ENCODE data around the gene PDCD2. TPM values are rescaled to one million over a fixed set of nuclear protein-coding genes. Genes with fewer than 3 reads are reported as not detected.

The PDCD2 gene
- total and polyA plus RNA-seq, 9 of the 15 experiments (the other 6 are each of a cell fraction or from before 2014, with no cell fraction given), result 67.3 to 430 (median 318) TPM

- TF ChIP-seq CBX2 (IDR thresholded peaks at IDR 0.05; ENCODE audit: insufficient read depth, low read length, poor library complexity, severe bottlenecking) (no peak), SPI1 (IDR thresholded peaks at IDR 0.05; ENCODE audit: borderline replicate concordance, low read depth, low read length) (peak; percentile 33; the same call in 1 of the 2 replicates), ZNF239 (CRISPR knock-in tag; IDR thresholded peaks at IDR 0.05) (no peak), NFXL1 (CRISPR knock-in tag; IDR thresholded peaks at IDR 0.05) (no peak), EGR1 (conservative IDR thresholded peaks at IDR 0.05) (no peak), KAT7 (CRISPR knock-in tag; IDR thresholded peaks at IDR 0.05; ENCODE audit: borderline replicate concordance) (no peak; the same call in 1 of the 2 replicates), SIRT6 (IDR thresholded peaks at IDR 0.05; ENCODE audit: low read depth, low read length) (no peak), TCF3 (CRISPR knock-in tag; IDR thresholded peaks at IDR 0.05) (no peak; the same call in 1 of the 2 replicates), ZFX (CRISPR knock-in tag; IDR thresholded peaks at IDR 0.05) (peak; percentile 77), POLR3G (IDR thresholded peaks at IDR 0.05; ENCODE audit: extremely low read depth, insufficient read length, insufficient replicate concordance) (no peak), ILF3 (IDR thresholded peaks at IDR 0.05; ENCODE audit: borderline replicate concordance) (no peak), TEAD4 (IDR thresholded peaks at IDR 0.05; ENCODE audit: low read length) (no peak), TEAD4 (CRISPR knock-in tag; IDR thresholded peaks at IDR 0.05; ENCODE audit: borderline replicate concordance) (no peak), SRF (CRISPR knock-in tag; IDR thresholded peaks at IDR 0.05) (no peak), ZNF785 (CRISPR knock-in tag; IDR thresholded peaks at IDR 0.05) (no peak), ZBED1 (IDR thresholded peaks at IDR 0.05) (no peak), DLX4 (CRISPR knock-in tag; IDR thresholded peaks at IDR 0.05) (no peak), YY1 (IDR thresholded peaks at IDR 0.05; ENCODE audit: borderline replicate concordance in 1 of 3, control insufficient read depth in 1 of 3, extremely low read depth in 1 of 3, insufficient read depth in 3 of 3, insufficient read length in 1 of 3, insufficient replicate concordance in 2 of 3, low read depth in 1 of 3, low read length in 2 of 3) (peak; percentile 67 to 95 (median 90)), ZNF165 (CRISPR knock-in tag; IDR thresholded peaks at IDR 0.05; ENCODE audit: borderline replicate concordance) (no peak), EZH2 (IDR thresholded peaks at IDR 0.05; ENCODE audit: borderline replicate concordance, low read depth, low read length) (no peak), ZNF584 (CRISPR knock-in tag; IDR thresholded peaks at IDR 0.05; ENCODE audit: low read depth) (no peak), MEF2A (IDR thresholded peaks at IDR 0.05; ENCODE audit: control insufficient read depth, low read depth, low read length) (no peak)
- TF ChIP-seq, protein P1, sequence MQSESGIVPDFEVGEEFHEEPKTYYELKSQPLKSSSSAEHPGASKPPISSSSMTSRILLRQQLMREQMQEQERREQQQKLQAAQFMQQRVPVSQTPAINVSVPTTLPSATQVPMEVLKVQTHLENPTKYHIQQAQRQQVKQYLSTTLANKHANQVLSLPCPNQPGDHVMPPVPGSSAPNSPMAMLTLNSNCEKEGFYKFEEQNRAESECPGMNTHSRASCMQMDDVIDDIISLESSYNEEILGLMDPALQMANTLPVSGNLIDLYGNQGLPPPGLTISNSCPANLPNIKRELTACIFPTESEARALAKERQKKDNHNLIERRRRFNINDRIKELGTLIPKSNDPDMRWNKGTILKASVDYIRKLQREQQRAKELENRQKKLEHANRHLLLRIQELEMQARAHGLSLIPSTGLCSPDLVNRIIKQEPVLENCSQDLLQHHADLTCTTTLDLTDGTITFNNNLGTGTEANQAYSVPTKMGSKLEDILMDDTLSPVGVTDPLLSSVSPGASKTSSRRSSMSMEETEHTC (IDR thresholded peaks at IDR 0.05), result peak; percentile 3; the same call in 1 of the 2 replicates
- TF ChIP-seq, protein P2, sequence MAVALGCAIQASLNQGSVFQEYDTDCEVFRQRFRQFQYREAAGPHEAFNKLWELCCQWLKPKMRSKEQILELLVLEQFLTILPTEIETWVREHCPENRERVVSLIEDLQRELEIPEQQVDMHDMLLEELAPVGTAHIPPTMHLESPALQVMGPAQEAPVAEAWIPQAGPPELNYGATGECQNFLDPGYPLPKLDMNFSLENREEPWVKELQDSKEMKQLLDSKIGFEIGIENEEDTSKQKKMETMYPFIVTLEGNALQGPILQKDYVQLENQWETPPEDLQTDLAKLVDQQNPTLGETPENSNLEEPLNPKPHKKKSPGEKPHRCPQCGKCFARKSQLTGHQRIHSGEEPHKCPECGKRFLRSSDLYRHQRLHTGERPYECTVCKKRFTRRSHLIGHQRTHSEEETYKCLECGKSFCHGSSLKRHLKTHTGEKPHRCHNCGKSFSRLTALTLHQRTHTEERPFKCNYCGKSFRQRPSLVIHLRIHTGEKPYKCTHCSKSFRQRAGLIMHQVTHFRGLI (CRISPR knock-in tag; IDR thresholded peaks at IDR 0.05), result no peak
Measured at GRCh38 chr6:170584181-170584953, at the start of gene PDCD2 (continued).

All from K562 (cell line).